Chondrocyte (in vitro differentiated cells): ENCODE measurements around the gene DENND4A. TPM values are rescaled to one million over a fixed set of nuclear protein-coding genes. Genes with fewer than 3 reads are reported as not detected.

Source experiments
- DNase-seq: peaks from one replicate; pipeline ENCODE4 v3.0.0; 2021; ENCODE audit warnings: mixed read lengths, low spot score
- H3K27ac Mint-ChIP-seq: one replicate; pipeline ENCODE4 v1.8.0; 2021; ENCODE audit warnings: mild to moderate bottlenecking, moderate library complexity, mixed read lengths; ENCODE audit not compliant: unreplicated experiment
- H3K27me3 Mint-ChIP-seq: 2 replicates; pipeline ENCODE4 v1.8.0; 2021; ENCODE audit warnings: low read depth, mixed read lengths
- H3K36me3 Mint-ChIP-seq: 2 replicates; pipeline ENCODE4 v1.8.0; 2021; ENCODE audit warnings: low read depth, mixed read lengths
- H3K4me1 Mint-ChIP-seq: 2 replicates; pipeline ENCODE4 v1.8.0; 2021; ENCODE audit warnings: low read depth, mild to moderate bottlenecking, mixed read lengths
- H3K4me3 Mint-ChIP-seq: one replicate; pipeline ENCODE4 v1.8.0; 2021; ENCODE audit warnings: mild to moderate bottlenecking, moderate library complexity, mixed read lengths; ENCODE audit not compliant: unreplicated experiment
- H3K9me3 Mint-ChIP-seq: 2 replicates; pipeline ENCODE4 v1.8.0; 2021; ENCODE audit warnings: low read depth, mixed read lengths
- total RNA-seq: library from RNA; stranded (reverse); gene quantifications from 3 replicates; pipeline ENCODE4 v1.2.1, GENCODE V29; 2021
- TF ChIP-seq, protein P1 (sequence below): fragments of 200-600 bp; sonication (generic); IDR thresholded peaks from 2 replicates; pipeline ENCODE4 v1.5.0; 2021; ENCODE audit warnings: antibody characterized with exemption, mild to moderate bottlenecking, moderate library complexity

Gene DENND4A
- total RNA-seq, 1 donor from 2014 or later, result 9.7 TPM

DNA sequence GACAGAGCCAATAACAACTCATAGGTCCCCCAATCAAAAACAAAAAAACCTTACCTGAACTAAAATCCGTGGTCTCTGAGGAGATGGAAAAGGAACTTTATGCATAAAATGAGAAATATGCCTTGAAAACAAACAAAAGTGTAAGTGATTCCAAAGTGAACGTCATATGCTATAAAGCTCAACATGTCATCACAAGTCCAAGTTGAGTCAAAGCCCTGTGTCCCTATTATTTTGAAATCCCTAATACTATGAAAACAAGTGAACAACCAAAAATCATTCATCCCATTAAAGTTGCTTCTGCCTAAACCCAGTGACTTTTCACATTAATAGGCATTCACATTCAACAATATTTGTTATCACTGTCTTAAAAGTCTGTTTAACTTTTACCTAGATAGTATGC, 59.4 kb downstream of the DENND4A start:
- no peak for DNase-seq
- peaks cover 10% of the 10 kb centered on the region for H3K36me3 Mint-ChIP-seq
- H3K27me3 Mint-ChIP-seq, result no peaks in the 10 kb centered on the region
- H3K4me1 Mint-ChIP-seq, result peaks cover 16% of the 10 kb centered on the region
- TF ChIP-seq, protein P1, sequence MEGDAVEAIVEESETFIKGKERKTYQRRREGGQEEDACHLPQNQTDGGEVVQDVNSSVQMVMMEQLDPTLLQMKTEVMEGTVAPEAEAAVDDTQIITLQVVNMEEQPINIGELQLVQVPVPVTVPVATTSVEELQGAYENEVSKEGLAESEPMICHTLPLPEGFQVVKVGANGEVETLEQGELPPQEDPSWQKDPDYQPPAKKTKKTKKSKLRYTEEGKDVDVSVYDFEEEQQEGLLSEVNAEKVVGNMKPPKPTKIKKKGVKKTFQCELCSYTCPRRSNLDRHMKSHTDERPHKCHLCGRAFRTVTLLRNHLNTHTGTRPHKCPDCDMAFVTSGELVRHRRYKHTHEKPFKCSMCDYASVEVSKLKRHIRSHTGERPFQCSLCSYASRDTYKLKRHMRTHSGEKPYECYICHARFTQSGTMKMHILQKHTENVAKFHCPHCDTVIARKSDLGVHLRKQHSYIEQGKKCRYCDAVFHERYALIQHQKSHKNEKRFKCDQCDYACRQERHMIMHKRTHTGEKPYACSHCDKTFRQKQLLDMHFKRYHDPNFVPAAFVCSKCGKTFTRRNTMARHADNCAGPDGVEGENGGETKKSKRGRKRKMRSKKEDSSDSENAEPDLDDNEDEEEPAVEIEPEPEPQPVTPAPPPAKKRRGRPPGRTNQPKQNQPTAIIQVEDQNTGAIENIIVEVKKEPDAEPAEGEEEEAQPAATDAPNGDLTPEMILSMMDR, result no peak
- H3K27ac Mint-ChIP-seq, result no peak overlapping the region
- H3K4me3 Mint-ChIP-seq, result no peak overlapping the region
- no peaks in the 10 kb centered on the region for H3K9me3 Mint-ChIP-seq

DNA sequence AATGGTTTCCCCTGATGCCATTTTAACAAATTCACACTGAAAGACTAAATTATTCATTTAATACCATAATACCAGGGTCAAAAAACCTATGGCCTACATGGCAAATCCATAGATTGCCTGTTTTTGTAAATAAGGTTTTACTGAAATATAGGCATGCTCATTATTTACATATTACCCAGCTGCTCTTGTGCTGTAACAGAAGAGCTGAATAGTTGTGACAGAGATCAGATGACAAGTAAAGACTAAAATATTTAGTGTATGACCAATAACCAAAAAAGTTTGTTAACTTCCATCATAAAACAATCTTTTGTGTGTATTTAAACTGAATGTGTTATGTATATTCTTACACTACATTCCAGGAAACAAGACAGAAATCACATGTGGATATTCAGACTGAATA, 60.2 kb downstream of the DENND4A start:
- TF ChIP-seq, protein P1, result no peak
- H3K4me3 Mint-ChIP-seq, result no peak overlapping the region
- DNase-seq, result no peak
- H3K9me3 Mint-ChIP-seq, result no peaks in the 10 kb centered on the region
- peaks cover 8% of the 10 kb centered on the region for H3K36me3 Mint-ChIP-seq
- H3K27ac Mint-ChIP-seq, result no peak overlapping the region
- H3K4me1 Mint-ChIP-seq, result peaks cover 16% of the 10 kb centered on the region
- no peaks in the 10 kb centered on the region for H3K27me3 Mint-ChIP-seq

DNA sequence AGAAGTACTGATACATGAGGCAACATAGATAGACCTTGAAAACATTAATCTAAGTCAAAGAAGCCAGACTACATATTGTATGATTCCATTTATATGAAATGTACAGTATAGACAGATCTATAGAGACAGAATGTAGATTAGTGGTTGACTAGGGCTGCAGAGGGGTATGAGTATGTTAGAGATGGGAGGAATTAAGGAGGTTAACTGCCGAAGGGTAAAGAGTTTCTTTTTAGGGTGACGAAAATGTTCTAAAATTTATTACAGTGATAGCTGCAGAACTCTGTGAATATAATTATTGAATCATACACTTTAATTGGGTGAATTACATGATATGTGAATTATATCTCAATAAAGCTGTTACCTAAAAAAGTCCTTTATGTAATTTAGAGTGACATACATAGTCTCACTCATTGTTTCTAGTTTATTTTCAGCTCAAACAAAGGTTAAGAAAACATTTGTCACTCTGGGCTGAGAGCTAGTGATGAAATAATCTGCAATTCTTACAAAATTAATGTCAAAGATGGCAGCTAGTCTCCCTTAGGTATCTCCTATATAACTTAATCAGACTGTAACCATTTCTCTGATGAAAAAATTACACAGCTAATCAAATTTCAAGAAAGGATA, 61.4 kb downstream of the DENND4A start:
- H3K36me3 Mint-ChIP-seq, result peaks cover 8% of the 10 kb centered on the region
- no peaks in the 10 kb centered on the region for H3K27me3 Mint-ChIP-seq
- no peak for DNase-seq
- no peak overlapping the region for H3K4me3 Mint-ChIP-seq
- H3K4me1 Mint-ChIP-seq, result peaks cover 18% of the 10 kb centered on the region
- no peaks in the 10 kb centered on the region for H3K9me3 Mint-ChIP-seq
- TF ChIP-seq, protein P1, result no peak
- peak overlapping the region; percentile 23 for H3K27ac Mint-ChIP-seq

DNA sequence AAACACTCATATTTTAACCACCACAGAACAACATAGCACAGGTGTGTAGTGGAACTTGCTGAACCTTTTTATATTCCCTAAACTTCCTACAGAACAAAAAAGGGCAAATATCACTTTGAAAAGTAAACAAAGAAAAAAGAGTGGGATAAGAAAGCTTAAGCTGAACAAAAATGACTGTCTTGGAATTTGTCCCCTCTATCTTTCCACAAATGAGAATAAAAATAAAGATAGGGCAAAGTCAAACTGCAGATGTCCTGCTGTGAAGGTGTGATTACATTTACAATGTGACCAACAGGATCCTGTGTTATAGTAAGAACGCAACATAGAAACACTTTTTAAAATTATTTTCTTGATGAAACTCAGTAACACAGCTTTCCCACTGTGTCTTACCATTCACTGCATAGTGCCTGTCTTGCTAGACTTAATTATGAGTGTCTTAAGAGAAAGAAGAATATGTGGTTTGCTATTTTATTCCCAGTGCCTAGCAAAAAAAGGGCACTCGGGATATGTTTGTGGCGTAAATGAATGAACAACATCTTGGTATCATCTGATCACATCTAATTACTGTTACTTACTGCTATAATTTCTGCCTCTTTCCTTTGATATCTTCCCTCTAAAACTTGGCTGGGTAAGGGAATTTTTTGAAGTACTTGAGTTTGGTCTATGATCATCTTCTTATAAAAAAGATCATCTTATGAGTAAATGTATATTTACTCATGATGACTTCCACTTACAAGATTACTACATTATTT, 67.5 kb downstream of the DENND4A start:
- Mint-ChIP-seq H3K36me3 (peaks cover 7% of the 10 kb centered on the region), H3K27ac (no peak overlapping the region), H3K27me3 (no peaks in the 10 kb centered on the region), H3K9me3 (no peaks in the 10 kb centered on the region), H3K4me3 (no peak overlapping the region), H3K4me1 (peaks cover 3% of the 10 kb centered on the region)
- DNase-seq, result no peak
- TF ChIP-seq, protein P1, result no peak

DNA sequence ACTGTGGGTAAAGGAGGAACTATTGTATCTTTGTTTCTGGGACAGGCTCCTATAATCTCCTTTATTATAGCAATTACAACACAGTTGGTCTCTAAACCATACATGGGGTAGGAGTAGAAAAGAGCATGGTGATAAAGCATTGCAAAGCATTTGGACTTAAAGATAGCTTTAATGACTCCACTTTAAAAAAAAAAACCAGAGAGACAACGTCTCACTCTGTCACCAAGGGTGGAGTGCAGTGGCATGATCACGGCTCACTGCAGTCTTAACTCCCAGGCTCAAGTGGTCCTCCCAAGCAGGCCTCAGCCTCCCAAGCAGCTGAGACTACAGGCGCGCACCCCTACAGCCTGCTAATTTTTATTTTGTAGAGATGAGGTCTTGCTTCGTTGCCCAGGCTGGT, 68.2 kb downstream of the DENND4A start:
- Mint-ChIP-seq H3K9me3 (no peaks in the 10 kb centered on the region), H3K36me3 (peaks cover 5% of the 10 kb centered on the region), H3K27ac (no peak overlapping the region), H3K4me1 (peaks cover 3% of the 10 kb centered on the region), H3K27me3 (no peaks in the 10 kb centered on the region), H3K4me3 (no peak overlapping the region)
- no peak for DNase-seq
- TF ChIP-seq, protein P1, result no peak
